HepG2 (cell line): ENCODE data around the gene KIF3C. TPM values are rescaled to one million over a fixed set of nuclear protein-coding genes. Genes with fewer than 3 reads are reported as not detected.

Experiments
- AHDC1 ChIP-seq: sonication (generic); formaldehyde crosslinking; IDR thresholded peaks from 2 replicates; pipeline ENCODE4 v1.5.1; 2020; ENCODE audit warnings: mild to moderate bottlenecking, missing genetic modification reagents, borderline replicate concordance
- ATF2 ChIP-seq: sonication (generic); formaldehyde crosslinking; IDR thresholded peaks from 2 replicates; pipeline ENCODE4 v1.4.0; 2020; ENCODE audit warnings: missing genetic modification reagents
- ATF5 ChIP-seq: sonication (generic); formaldehyde crosslinking; IDR thresholded peaks from 2 replicates; pipeline ENCODE4 v1.4.0; 2020; ENCODE audit warnings: mild to moderate bottlenecking, low read depth, missing genetic modification reagents
- FOSL2 ChIP-seq: sonication (generic); formaldehyde crosslinking; IDR thresholded peaks from 2 replicates; pipeline ENCODE4 v1.4.0; 2020; ENCODE audit warnings: missing genetic modification reagents
- HDAC6 ChIP-seq: fragments of 200-600 bp; sonication (generic); IDR thresholded peaks from 2 replicates; pipeline ENCODE4 v1.7.0; 2017; ENCODE audit warnings: mild to moderate bottlenecking, antibody characterized with exemption, low read length, low read depth
- ISX ChIP-seq: sonication (generic); formaldehyde crosslinking; conservative IDR thresholded peaks from 2 replicates; pipeline ENCODE4 v1.5.0; 2020; ENCODE audit warnings: missing genetic modification reagents
- KLF13 ChIP-seq: sonication (generic); formaldehyde crosslinking; IDR thresholded peaks from 2 replicates; pipeline ENCODE4 v1.4.0; 2020; ENCODE audit warnings: mild to moderate bottlenecking, missing genetic modification reagents
- PAWR ChIP-seq: sonication (generic); formaldehyde crosslinking; IDR thresholded peaks from 2 replicates; pipeline ENCODE4 v1.4.0; 2020; ENCODE audit warnings: missing genetic modification reagents, mild to moderate bottlenecking, borderline replicate concordance
- REST ChIP-seq, 2 experiments: IDR thresholded peaks; 2 replicates each; pipeline ENCODE4 v1.6.1; 2011 to 2012; ENCODE audit warnings: low read length in 2 of 2, borderline replicate concordance in 1 of 2, low read depth in 1 of 2, mild to moderate bottlenecking in 1 of 2, moderate library complexity in 1 of 2
- RNF219 ChIP-seq: sonication (generic); formaldehyde crosslinking; IDR thresholded peaks from 2 replicates; pipeline ENCODE4 v1.5.0; 2020; ENCODE audit warnings: mild to moderate bottlenecking, missing genetic modification reagents
- SETDB1 ChIP-seq: sonication (generic); formaldehyde crosslinking; IDR thresholded peaks from 2 replicates; pipeline ENCODE4 v1.5.1; 2020; ENCODE audit warnings: missing genetic modification reagents, mild to moderate bottlenecking, borderline replicate concordance
- STAT5B ChIP-seq: sonication (generic); formaldehyde crosslinking; IDR thresholded peaks from 2 replicates; pipeline ENCODE4 v1.4.0; 2020; ENCODE audit warnings: missing genetic modification reagents
- ZFYVE20 ChIP-seq: sonication (generic); formaldehyde crosslinking; IDR thresholded peaks from 2 replicates; pipeline ENCODE4 v1.8.0; 2023; ENCODE audit warnings: low read depth, mild to moderate bottlenecking, moderate library complexity, missing genetic modification reagents, borderline replicate concordance
- ZNF263 ChIP-seq: sonication (generic); formaldehyde crosslinking; IDR thresholded peaks from 2 replicates; pipeline ENCODE4 v1.4.0; 2020; ENCODE audit warnings: missing genetic modification reagents
- ZNF616 ChIP-seq: sonication (generic); formaldehyde crosslinking; IDR thresholded peaks from 2 replicates; pipeline ENCODE4 v1.5.0; 2020; ENCODE audit warnings: low read depth, mild to moderate bottlenecking, missing genetic modification reagents
- ZNF761 ChIP-seq: sonication (generic); formaldehyde crosslinking; conservative IDR thresholded peaks from 2 replicates; pipeline ENCODE4 v1.4.0; 2020; ENCODE audit warnings: mild to moderate bottlenecking, missing genetic modification reagents
- polyA plus RNA-seq, 8 experiments: library from polyadenylated mRNA; depleted of rRNA in 3 of 8; stranded (reverse) in 7 of 8; unstranded in 1 of 8; fragments of >200 nt; fragmentation: Illumina TruSeq in 4 of 8; extraction: Trizol in 4 of 8; gene quantifications; 2 replicates each; pipeline versions ENCODE4 v1.2.1 to v1.2.3, GENCODE V29; 2011 to 2016; ENCODE audit warnings: low read depth in 4 of 8, missing spikeins in 1 of 8, mixed read lengths in 1 of 8; ENCODE audit not compliant: insufficient read depth in 1 of 8
- total RNA-seq, 5 experiments: library from RNA; depleted of rRNA; stranded (reverse); fragments of >200 nt; fragmentation: Illumina TruSeq; extraction: Trizol; gene quantifications; 2 replicates each; pipeline ENCODE4 v1.2.3, GENCODE V29; 2016; ENCODE audit warnings: low read depth in 1 of 5

KIF3C gene
- total and polyA plus RNA-seq, 2 of the 13 experiments (the other 11 are each of a cell fraction or from before 2014, with no cell fraction given) = 3.6 to 4.9 TPM

- TF ChIP-seq AHDC1 (CRISPR knock-in tag) (peak; percentile 71; the same call in 1 of the 2 replicates), STAT5B (CRISPR knock-in tag) (no peak), HDAC6 (no peak), REST (IDR thresholded peaks at IDR 0.05; ENCODE audit: borderline replicate concordance in 1 of 2, low read depth in 1 of 2, low read length in 2 of 2) (no peak), ZNF761 (CRISPR knock-in tag) (no peak), FOSL2 (CRISPR knock-in tag) (peak; percentile 96), PAWR (no peak), SETDB1 (CRISPR knock-in tag) (no peak), ATF5 (CRISPR knock-in tag) (no peak), RNF219 (CRISPR knock-in tag) (no peak), ZFYVE20 (CRISPR knock-in tag) (no peak), ATF2 (no peak), ISX (CRISPR knock-in tag) (no peak), KLF13 (no peak), ZNF616 (no peak), ZNF263 (CRISPR knock-in tag) (no peak)
Measured at GRCh38 chr2:25885933-25886332, 96.4 kb downstream of the KIF3C start (continued).
